SH-SY5Y (cell line): ENCODE results near the gene EMCN.

Experiments
- GATA2 ChIP-seq: IDR thresholded peaks from 2 replicates; pipeline ENCODE4 v1.6.1; 2011; ENCODE audit warnings: mild to moderate bottlenecking, low read depth, low read length
- GATA3 ChIP-seq: IDR thresholded peaks from 2 replicates; pipeline ENCODE4 v1.6.1; 2011; ENCODE audit warnings: low read depth, mild to moderate bottlenecking, low read length, moderate library complexity

DNA sequence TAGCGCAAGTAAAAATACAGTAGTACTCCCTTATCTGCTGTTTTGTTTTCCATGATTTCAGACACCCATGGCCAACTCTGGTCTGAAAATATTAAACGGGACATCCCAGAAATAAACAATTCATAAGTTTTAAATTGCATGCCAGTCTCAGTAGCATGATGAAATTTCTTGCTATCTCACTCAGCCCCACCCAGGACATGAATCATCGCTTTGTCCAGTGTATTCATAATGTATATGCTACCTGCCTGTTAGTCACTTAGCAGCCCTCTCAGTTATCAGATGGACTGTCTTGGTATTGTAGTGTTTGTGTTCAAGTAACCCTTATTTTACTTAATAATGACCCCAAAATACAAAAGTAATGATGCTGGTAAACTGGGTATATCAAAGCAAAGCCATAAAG lies 169.3 kb downstream of the EMCN start:
- TF ChIP-seq GATA2, result no peak
- TF ChIP-seq GATA3, result no peak
